ENCODE data around the gene HBZ. TPM values are rescaled to one million over a fixed set of nuclear protein-coding genes. Genes with fewer than 3 reads are reported as not detected.
"Not testable (repeated sequence)": the region's sequence is repeated elsewhere in the genome, so short reads cannot be mapped to it uniquely, and the experiment has no call there.

The HBZ gene
- total RNA-seq, 2 donors from 2014 or later = not detected

GRCh38 chr16:165539-166374 is 13.3 kb downstream of the HBZ start, which contains the start of gene HBM:
HBM (plus strand) TSS chr16:165978; CDS start chr16:165998, 20 bp downstream.
- Histone ChIP-seq H3K27ac (no peak within 1 kb of the TSS), H3K27me3 (peaks cover 28 to 42% of the 10 kb centered on the region in 2 donors), H3K36me3 (no peaks in the 10 kb centered on the region), H3K4me3 (peak within 1 kb of the TSS; percentile 11 to 33), H3K9me3 (no peaks in the 10 kb centered on the region), H3K4me1 (peaks cover 0 to 20% of the 10 kb centered on the region in 2 donors)
- DNase-seq (ENCODE audit: low spot score) = no peak
- no peak for TF ChIP-seq CTCF (IDR thresholded peaks at IDR 0.05)

- TF ChIP-seq CTCF (IDR thresholded peaks at IDR 0.05) = no peak
- no peaks in the 10 kb centered on the region for H3K36me3 ChIP-seq
- no peaks in the 10 kb centered on the region for H3K9me3 ChIP-seq
- no peak for DNase-seq (ENCODE audit: low spot score)
- no peak overlapping the region for H3K4me3 ChIP-seq
- peaks cover 33 to 42% of the 10 kb centered on the region in 2 donors for H3K27me3 ChIP-seq
- H3K4me1 ChIP-seq = peaks cover 0 to 20% of the 10 kb centered on the region in 2 donors
- H3K27ac ChIP-seq = no peak overlapping the region
Observed at GRCh38 chr16:166375-167121, 14.1 kb downstream of the HBZ start.

- no peak overlapping the region for H3K4me3 ChIP-seq
- no peak for TF ChIP-seq CTCF (IDR thresholded peaks at IDR 0.05)
- peaks cover 0 to 20% of the 10 kb centered on the region in 2 donors for H3K4me1 ChIP-seq
- H3K9me3 ChIP-seq = no peaks in the 10 kb centered on the region
- H3K27me3 ChIP-seq = peaks cover 35 to 42% of the 10 kb centered on the region in 2 donors
- H3K36me3 ChIP-seq = no peaks in the 10 kb centered on the region
- no peak for DNase-seq (ENCODE audit: low spot score)
- no peak overlapping the region for H3K27ac ChIP-seq
Observed at GRCh38 chr16:167122-167690, 14.8 kb downstream of the HBZ start.

GRCh38 chr16:168424-168823 is 16.0 kb downstream of the HBZ start:
- Histone ChIP-seq H3K36me3 (no peaks in the 10 kb centered on the region), H3K4me3 (no peak overlapping the region), H3K4me1 (peaks cover 0 to 20% of the 10 kb centered on the region in 2 donors), H3K27me3 (peaks cover 35 to 42% of the 10 kb centered on the region in 2 donors), H3K27ac (no peak overlapping the region), H3K9me3 (no peaks in the 10 kb centered on the region)
- no peak for TF ChIP-seq CTCF (IDR thresholded peaks at IDR 0.05)
- no peak for DNase-seq (ENCODE audit: low spot score)

GRCh38 chr16:169014-169413 is 16.6 kb downstream of the HBZ start:
- no peak overlapping the region for H3K4me3 ChIP-seq
- TF ChIP-seq CTCF (IDR thresholded peaks at IDR 0.05) = no peak
- no peak for DNase-seq (ENCODE audit: low spot score)

GRCh38 chr16:170088-170507 is 17.7 kb downstream of the HBZ start:
- not testable (repeated sequence) for H3K36me3 ChIP-seq; H3K4me3 ChIP-seq; DNase-seq (ENCODE audit: low spot score); H3K9me3 ChIP-seq; H3K27ac ChIP-seq
- H3K27me3 ChIP-seq = peaks cover 37 to 47% of the 10 kb centered on the region in 2 donors
- H3K4me1 ChIP-seq = peaks cover 0 to 18% of the 10 kb centered on the region in 2 donors

More at GRCh38 chr16:169014-169413, 16.6 kb downstream of the HBZ start:
- peaks cover 35 to 42% of the 10 kb centered on the region in 2 donors for H3K27me3 ChIP-seq
- H3K4me1 ChIP-seq = peaks cover 0 to 20% of the 10 kb centered on the region in 2 donors
- H3K27ac ChIP-seq = no peak overlapping the region
- no peaks in the 10 kb centered on the region for H3K36me3 ChIP-seq
- no peaks in the 10 kb centered on the region for H3K9me3 ChIP-seq

Data from right atrium auricular region (tissue), 2 donors.